NOMO-1 treated with dmso at 0.1 percent for 144 hours (cell line): ENCODE measurements around the gene HTT.

Experiments used
- DNase-seq: peaks from one replicate; lab custom pipeline; 2025; ENCODE audit not compliant: unreplicated experiment; lab: John Stamatoyannopoulos, UW

HTT gene

DNA sequence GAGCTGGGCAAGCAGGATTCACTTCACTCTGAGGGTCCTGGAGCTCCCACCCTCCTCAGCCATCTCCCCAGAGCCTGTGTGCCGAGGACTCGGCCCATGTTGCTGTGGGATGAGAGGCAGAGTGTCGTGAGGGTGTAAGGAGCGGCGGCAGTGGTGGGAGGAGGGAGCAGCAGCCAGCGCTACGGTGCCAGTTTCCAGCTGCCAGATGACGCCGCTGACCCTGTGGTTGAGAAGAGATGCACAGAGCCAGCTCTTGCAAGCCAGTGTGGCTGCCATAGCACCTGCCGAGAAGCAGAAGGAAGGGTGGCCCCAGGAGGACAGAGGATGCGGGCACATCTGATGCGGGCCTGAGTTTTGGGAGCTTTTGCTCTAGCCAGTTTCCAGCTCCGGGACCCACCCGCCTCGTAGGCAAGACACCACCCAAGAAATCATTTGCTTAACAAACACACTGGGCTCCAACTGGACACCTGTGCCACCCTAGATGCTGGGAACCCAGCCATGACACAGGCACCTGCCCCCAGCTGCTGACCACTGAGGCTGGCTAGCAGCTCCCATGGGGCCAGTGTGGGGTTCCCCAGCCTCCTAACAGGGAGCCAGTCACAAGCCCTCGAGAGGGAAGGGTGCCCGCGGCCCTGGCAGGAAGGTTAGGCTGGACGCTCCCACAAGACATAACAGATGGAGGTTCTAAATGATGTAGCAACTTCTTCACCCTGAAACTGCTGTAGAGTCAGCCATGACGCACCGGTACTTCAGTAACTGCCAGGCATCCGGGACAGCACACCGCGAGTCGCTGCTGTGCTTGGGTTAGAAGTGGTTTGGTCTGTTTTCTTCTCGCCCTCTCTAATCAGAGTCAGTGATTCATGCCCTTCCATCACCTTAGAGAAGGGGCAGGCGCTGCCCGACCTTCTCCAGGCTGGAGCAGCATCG lies 183.3 kb downstream of the HTT start:
- no peak for DNase-seq

DNA sequence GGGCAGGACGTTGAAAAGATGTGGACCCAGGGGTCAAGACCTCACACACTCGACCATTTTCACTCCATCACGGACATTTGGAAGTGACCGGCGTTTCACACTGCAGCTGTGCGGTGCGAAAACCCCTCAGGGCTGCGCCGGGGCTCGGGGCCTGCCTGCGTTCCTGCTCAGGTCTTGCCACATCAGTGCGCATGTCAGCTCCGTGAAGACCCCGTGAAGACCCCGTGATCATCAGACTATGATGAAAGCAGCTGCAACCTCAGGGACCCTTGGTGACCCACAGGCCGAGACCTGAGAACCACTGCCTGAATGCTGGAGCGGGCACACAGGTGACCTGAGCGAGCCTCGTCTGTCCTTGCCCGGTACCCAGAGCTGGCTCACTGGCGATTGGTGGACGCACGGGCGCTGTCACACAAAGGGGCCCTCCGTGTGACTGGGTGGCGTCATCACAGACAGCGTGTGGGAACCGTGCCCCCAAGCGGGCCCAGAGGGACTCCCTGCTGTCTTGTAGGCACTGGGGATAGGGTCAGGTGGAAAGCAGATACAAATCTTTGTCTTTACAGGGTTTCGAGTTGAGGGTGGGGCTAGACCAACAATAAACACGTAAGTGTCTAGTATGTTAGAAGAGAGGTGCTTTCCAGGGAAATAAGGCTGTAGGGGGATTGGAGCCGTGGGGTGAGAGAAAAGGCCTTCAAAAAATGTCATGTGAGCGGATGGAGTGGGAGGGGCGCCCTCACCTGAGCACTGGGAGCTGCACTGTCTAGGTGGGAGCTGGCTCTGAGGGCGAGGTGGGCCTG lies 187.1 kb downstream of the HTT start:
- DNase-seq = no peak

- no peak for DNase-seq
Observed at GRCh38 chr4:3262208-3263052, 187.9 kb downstream of the HTT start.

DNA sequence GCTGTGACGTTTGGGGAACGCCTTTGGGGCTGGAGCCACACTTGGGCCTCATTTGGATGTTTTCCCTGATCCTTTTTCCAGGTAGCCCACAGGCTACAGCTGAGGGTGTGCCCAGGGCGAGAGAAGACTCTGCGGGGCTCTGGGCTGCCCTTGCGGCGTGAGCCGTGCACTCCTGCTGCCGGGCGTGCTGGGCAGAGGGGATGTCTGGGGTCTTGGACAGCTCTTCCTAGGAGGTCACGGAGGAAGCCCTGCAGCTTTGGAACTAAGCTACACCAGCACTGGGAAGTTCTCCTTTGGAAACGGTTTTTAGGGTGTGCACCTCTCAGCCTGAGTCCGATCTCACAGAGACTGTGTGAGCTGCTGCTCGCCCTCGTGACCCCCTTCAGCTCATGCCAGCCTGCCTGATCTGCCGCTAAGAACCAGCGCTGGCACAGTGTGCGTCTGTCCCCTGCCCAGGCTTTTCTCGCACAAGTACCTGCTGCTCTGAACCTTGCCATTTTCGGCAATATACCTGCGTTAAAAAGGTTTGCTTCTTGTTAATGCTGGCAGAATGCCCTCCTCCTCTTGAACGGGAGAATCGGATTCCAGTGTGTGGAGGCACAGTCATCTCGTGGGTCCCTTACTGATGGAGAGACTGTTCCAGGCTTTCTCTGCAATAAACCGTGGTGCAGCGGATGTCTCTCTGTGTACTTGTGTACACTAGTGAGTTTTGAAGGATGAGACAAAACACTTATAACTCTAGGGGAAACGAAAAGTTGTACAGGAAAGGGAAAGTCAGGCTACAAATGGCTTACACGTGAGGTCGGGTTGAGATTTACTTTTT lies 188.8 kb downstream of the HTT start:
- no peak for DNase-seq

- DNase-seq = no peak
Observed at GRCh38 chr4:3263876-3264193, 189.4 kb downstream of the HTT start.

GRCh38 chr4:3266076-3266475 lies 191.6 kb downstream of the HTT start:
- DNase-seq = no peak

DNA sequence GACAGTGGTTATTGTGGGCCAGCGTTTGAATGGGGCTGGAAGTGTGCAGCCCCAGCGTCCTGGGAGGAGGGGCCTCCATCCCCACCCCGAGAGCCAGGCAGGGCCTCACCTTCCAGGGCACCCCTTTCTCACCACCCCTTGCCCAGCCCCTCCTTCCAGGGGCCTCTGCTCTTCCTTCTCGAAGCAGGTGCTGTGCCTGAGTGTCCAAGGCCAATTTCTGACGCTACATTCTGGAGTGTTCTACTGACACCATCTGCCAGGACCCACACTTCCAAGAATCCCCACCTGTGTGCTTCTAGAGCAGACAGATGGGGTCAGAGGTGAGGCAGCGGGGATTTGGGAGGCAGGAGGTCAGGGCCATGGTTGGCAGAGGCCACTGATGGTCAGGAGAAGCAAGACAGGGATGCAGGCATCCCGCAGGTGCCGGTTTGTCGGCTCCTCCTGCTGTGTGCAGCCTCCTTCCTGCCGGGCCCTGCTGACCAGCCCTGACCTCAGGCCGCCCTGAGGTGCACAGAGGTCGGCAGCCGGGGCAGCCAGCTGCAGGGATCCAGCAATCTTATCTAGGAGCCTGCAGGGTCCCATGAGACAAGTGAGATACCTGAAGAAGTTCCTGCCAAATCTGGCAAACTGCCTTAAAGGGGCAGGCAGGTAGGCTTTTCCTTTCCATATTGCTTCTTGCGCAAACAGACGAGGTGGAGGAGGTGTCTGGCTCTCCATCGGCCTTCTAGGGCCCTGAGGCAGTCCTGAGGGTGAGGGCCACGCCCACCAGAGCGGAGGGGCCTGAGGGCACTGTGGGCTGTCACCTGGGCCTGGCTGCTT lies 193.3 kb downstream of the HTT start:
- no peak for DNase-seq

DNA sequence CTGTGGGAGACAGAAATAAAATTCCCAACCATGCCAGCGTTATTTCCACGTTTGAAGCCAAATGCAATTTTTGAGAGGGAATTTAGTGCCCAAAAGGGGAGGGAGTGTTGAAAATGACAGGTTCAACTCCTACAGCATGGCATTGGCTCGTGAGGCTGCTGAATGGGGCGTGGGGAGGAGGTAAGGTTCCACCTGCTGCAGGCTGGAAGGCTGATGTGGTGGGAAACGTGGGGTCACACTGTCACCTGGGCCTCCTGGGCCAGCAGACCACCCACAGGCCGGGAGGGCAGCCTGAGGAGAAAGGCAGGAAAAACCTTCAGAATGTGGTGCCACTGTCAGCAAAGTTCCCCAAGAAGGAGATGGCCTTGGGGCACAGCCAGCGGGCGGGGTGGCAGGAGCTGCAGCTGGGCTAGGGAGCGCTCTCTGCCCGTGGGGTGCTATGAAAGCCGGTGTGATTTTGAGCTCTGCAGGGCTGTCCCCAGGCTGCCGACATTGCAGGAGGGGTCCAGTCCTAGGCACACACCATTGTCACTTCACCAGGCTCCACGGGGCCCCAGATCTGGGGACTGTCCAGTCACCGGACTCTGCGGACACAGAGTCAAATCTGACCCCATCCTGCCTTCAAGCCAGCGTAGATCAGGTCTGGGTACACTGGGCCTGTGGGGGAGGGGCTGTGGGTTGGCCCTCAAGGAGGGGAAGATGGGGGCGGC lies 194.1 kb downstream of the HTT start:
- no peak for DNase-seq

GRCh38 chr4:3269105-3269927 lies 194.8 kb downstream of the HTT start:
- no peak for DNase-seq

DNA sequence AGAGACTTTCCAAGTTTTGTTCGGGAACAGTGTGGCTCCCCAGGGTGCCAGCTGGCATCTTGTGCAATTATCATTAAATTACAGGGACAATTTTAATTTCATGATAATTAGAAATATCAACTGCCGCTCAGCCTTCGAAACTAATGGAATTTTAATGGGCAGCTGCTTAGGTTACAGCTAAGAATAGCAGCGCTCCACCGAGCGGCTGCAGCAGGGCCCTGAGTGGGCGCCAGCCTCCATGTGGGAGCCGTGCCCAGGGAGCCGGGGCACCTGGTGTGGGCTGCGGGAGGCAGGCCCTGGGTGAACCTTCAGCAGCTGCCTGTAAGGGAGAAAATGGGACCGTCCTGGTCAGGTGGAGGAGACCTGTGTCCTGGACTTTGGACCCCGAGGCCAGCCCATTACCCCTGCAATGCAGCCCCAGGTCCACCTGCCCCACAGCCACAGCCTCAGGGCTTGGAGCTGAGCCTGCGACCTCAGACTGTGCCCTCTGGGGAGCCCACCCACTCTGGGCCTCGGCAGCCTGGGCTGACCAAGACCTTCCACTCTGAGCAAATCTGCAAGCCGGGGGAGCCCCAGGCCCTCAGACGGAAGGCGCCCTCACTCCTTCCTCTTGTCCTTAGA lies 195.6 kb downstream of the HTT start:
- DNase-seq = no peak

DNA sequence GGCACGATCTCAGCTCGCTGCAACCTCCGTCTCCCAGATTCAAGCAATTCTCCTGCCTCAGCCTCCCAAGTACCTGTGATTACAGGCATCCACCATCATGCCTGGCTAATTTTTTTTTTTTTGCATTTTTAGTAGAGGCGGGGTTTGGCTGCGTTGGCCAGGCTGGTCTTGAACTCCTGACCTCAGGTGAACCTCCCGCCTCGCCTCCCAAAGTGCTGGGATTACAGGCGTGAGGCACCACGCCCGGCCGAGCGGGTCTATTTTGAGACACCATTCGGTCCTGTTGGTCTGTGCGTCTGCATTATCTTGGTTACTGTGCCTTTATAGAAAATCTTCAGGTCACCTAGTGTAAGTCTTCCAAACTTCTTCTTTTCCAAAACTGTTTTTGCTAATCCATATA lies 196.7 kb downstream of the HTT start:
- no peak for DNase-seq

- DNase-seq = no peak
Observed at GRCh38 chr4:3276986-3277385, 202.5 kb downstream of the HTT start.

DNA sequence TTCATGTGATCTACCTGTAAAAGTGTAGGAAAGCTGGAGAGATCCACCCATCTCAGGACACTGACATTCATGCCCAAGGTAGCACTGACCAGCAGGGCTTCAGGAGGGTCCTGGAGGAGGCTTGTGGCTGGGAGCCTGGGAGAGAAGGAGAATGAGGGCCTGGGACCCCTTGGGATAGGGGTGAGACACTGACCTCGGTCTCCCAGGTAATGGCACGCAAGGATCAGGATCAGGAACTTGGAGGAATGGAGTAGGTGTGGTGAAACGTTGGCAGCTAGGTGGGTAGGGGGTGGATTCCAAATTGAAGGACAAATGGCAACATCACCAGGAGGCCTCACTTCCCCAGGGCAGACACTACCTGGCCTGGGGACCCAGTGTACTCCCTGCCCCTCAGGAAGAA lies 206.0 kb downstream of the HTT start:
- no peak for DNase-seq

DNA sequence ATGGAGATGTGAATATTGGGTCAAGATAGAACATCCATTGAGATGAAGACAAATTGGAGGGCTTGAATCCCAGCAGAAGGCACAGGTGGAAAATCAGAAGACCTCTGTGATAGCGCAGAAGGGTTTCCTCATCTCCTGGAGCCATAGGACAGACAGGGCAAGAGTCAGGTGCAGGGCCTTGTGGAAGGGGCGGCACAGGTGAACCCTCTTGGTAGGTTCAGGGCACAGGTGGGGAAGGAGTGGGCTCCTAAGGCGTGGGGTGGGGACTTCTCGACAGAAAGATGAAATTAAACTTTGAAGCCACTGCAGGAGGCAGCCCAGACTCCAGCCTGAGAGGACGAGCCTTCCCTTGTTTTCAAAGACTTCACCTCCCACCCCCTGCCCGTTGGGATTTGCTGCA lies 209.0 kb downstream of the HTT start:
- DNase-seq = no peak

GRCh38 chr4:3283916-3284315 lies 209.4 kb downstream of the HTT start:
- no peak for DNase-seq

DNA sequence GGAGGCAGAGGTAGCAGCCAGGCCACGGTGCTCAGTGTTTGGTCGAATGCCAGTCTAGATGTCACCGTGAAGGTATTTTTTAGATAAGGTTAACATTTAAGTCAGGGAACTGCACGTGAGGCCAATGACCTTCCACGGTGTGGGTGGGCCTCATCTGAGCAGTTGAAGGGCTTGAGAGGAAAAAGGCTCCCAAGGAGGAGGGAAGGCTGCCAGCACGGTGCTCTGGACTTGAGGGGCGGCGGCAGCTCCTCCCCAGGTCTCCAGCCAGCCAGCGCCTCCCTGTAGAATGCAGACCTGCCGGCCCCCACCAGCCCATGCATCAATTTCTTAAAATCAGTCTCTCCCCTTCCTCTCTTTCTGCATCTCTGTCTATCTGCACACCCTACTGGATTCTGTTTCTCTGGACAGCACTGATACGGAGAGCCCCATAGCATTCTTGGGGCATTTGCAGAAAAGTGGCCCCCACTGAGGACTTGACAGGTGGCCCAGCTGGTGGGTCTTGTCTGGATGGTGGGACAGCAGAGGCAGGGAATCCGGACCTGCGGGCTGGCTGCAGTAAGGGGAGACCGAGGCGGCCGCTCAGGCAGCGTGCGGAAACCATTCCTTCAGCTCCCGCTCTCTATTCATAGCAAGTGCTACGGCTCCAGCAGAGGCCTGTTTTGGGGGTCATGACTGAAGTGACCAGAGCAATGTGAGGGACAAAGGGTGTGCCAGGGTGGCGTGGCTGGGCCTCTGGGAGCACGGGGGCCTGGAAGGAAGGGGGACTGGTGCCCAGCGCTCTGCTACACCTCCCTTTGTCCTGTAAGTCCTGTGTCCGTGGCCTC lies 210.5 kb downstream of the HTT start:
- DNase-seq = no peak
